HFF-Myc (cell line): ENCODE results near the gene FBXL16.

Experiments used
- DNase-seq: peaks from one replicate; pipeline ENCODE4 v3.0.0-alpha.2; 2011; ENCODE audit warnings: low read depth; ENCODE audit errors: extremely low read depth
- H3K4me3 ChIP-seq: replicated peaks from 2 replicates; pipeline ENCODE4 v1.5.1; 2011; ENCODE audit warnings: low read depth, mild to moderate bottlenecking, control low read depth, low read length
- CTCF ChIP-seq: IDR thresholded peaks from 2 replicates; pipeline ENCODE4 v1.5.1; 2012; ENCODE audit warnings: mild to moderate bottlenecking, low read depth, low read length, control low read depth; ENCODE audit errors: missing control alignments

FBXL16 gene

GRCh38 chr16:654034-654433 lies 51.6 kb downstream of the FBXL16 start:
- no peak for DNase-seq
- no peak overlapping the region for H3K4me3 ChIP-seq
- no peak for TF ChIP-seq CTCF

- TF ChIP-seq CTCF: no peak
- no peak overlapping the region for H3K4me3 ChIP-seq
- no peak for DNase-seq
Observed at GRCh38 chr16:652454-653305, 52.9 kb downstream of the FBXL16 start.

DNA sequence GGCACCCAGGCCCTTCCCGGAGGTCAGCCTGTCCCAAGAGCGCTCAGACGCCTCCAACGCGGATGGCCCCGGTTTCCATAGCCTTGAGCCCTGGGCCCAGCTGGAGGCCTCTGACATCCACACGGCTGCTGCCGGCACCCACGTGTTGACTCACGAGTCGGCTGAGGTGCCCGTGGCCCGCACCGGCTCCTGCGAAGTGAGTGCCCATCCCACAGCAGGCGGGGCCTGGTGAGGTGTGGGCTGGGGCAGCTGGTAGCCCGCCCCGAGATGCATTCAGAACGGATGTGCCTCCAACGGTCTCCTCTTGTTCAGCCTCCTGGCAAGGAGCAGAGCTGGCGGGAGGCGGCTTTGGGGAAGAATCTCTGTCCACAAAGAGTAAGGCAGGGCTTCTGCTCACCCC lies 53.8 kb downstream of the FBXL16 start:
- no peak overlapping the region for H3K4me3 ChIP-seq
- DNase-seq: no peak
- no peak for TF ChIP-seq CTCF

- H3K4me3 ChIP-seq: peak overlapping the region; percentile 60
- no peak for TF ChIP-seq CTCF
- no peak for DNase-seq
Observed at GRCh38 chr16:649631-650030, 56.0 kb downstream of the FBXL16 start.

DNA sequence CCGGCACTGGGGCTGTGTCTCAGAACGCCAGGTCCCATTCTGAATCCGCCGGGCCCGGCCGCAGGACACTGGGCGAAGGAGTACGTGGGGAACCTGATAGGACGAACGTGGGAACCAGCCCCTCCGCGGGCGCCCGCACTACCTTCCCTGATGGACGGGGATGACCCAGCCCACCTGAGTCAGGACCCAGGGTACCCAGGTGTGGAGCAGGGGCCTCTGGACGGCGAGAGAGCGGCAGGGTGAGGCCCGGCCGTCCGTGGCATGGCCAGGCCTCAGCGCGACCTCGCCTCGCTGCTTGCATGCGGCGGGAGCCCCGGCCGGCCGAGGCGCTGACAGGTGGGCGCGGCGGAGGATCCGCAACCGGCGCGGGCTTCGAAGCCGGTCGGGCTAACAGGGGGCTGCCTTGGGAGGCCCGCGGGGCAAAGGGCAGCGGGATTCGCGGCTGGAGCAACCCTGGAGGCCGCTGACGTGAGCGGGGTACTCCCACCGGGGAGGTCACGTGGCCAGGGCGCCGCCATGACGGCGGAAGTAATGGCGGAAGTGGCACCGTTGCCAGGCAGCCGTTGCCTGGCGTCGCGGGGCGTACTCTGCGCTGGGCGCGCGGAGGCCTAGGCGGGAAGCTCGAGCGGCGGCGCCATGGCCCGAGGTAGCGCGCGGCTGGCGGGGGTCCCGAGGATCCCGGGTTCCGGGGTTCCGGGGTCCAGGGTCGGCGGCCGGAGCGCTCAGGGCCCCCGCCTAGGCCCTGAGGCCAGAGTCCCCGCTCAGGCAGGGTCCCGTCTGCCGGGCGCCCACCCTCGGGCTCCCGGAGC lies 56.6 kb downstream of the FBXL16 start, which contains the start of gene WDR90:
WDR90 (plus strand) TSS at position 585 of the 809 bp plus-strand sequence; CDS start at position 637, 52 bp downstream.
- no peak for TF ChIP-seq CTCF
- peak; percentile 68 for DNase-seq
- H3K4me3 ChIP-seq: peak within 1 kb of the TSS; percentile 60

GRCh38 chr16:648071-648780 lies 57.4 kb downstream of the FBXL16 start:
- DNase-seq: no peak
- peak overlapping the region; percentile 60 for H3K4me3 ChIP-seq
- TF ChIP-seq CTCF: peak; percentile 49
